B cell (primary cell): ENCODE data around the gene BBX. TPM values are rescaled to one million over a fixed set of nuclear protein-coding genes. Genes with fewer than 3 reads are reported as not detected.

Experiments
- ATAC-seq: fragments of 200-7000 bp; cut with Tn5 transposase; one replicate; pipeline ENCODE4 v1.10.0; 2021; ENCODE audit warnings: low read depth, mild to moderate bottlenecking, moderate number of reproducible peaks, moderate library complexity
- CTCF ChIA-PET: fragments of 350-600 bp; sonication (Branson Sonifier 250); formaldehyde crosslinking; loops from one replicate; lab custom pipeline; 2021; ENCODE audit warnings: antibody characterized with exemption, inconsistent platforms; lab: Charles Lee
- POLR2A ChIA-PET: fragments of 350-600 bp; sonication (Branson Sonifier 250); formaldehyde crosslinking; loops from one replicate; lab custom pipeline; 2021; ENCODE audit warnings: antibody characterized with exemption; lab: Charles Lee
- DNase-seq: peaks from one replicate; pipeline ENCODE4 v3.0.0; 2013
- H2AFZ ChIP-seq: 2 replicates; pipeline ENCODE4 v1.6.1; 2012; ENCODE audit warnings: mild to moderate bottlenecking, low read depth, low read length; ENCODE audit not compliant: insufficient read depth, poor library complexity, severe bottlenecking
- H3K27ac ChIP-seq, 2 donors: 1 replicate in 1 of 2; 2 replicates in 1 of 2; pipeline ENCODE4 v1.5.1; 2012 to 2013; ENCODE audit warnings: low read length in 2 of 2, mild to moderate bottlenecking in 2 of 2, moderate library complexity in 1 of 2
- H3K27me3 ChIP-seq, 4 experiments: fragments of 200-600 bp in 1 of 4; sonication (generic) in 1 of 4; replicated peaks in 1 of 4; 1 replicate in 2 of 4; 2 replicates in 2 of 4; pipeline versions ENCODE4 v1.6.1 to v1.7.0; 2013 to 2016; ENCODE audit warnings: low read length in 3 of 4, mild to moderate bottlenecking in 2 of 4, mixed read lengths in 1 of 4, moderate library complexity in 1 of 4; ENCODE audit not compliant: insufficient read depth in 4 of 4, control insufficient read depth in 3 of 4; ENCODE audit errors: control extremely low read depth in 1 of 4
- H3K36me3 ChIP-seq, 2 experiments: replicated peaks in 1 of 2; 1 replicate in 1 of 2; 2 replicates in 1 of 2; pipeline versions ENCODE4 v1.6.1 to v1.7.1; 2013; ENCODE audit warnings: low read length in 1 of 2; ENCODE audit not compliant: insufficient read depth in 2 of 2, control insufficient read depth in 1 of 2; ENCODE audit errors: control extremely low read depth in 1 of 2, extremely low read depth in 1 of 2
- H3K4me1 ChIP-seq, 2 donors: fragments of 200-600 bp in 1 of 2; sonication (generic) in 1 of 2; 1 replicate in 1 of 2; 2 replicates in 1 of 2; pipeline versions ENCODE4 v1.5.1 to v1.6.1; 2013 to 2017; ENCODE audit warnings: low read length in 2 of 2; ENCODE audit not compliant: control insufficient read depth in 2 of 2, insufficient read depth in 2 of 2
- H3K4me2 ChIP-seq: replicated peaks from 2 replicates; pipeline ENCODE3; 2012; ENCODE audit warnings: mild to moderate bottlenecking, low read depth, low read length; ENCODE audit not compliant: poor library complexity, severe bottlenecking
- H3K4me3 ChIP-seq, 5 experiments: fragments of 200-600 bp in 1 of 5; sonication (generic) in 1 of 5; 1 replicate in 3 of 5; 2 replicates in 2 of 5; pipeline versions ENCODE4 v1.5.1 to v1.7.0; 2011 to 2016; ENCODE audit warnings: low read length in 4 of 5, mild to moderate bottlenecking in 4 of 5, low read depth in 2 of 5, control low read depth in 1 of 5, moderate library complexity in 1 of 5; ENCODE audit not compliant: insufficient read depth in 1 of 5; ENCODE audit errors: control extremely low read depth in 1 of 5, extremely low read depth in 1 of 5
- H3K79me2 ChIP-seq: fragments of 200-600 bp; sonication (generic); one replicate; pipeline ENCODE4 v1.6.0; 2016; ENCODE audit warnings: low read length; ENCODE audit not compliant: control insufficient read depth, insufficient read depth
- H3K9ac ChIP-seq: fragments of 200-600 bp; sonication (generic); 2 replicates; pipeline ENCODE4 v1.6.1; 2017; ENCODE audit warnings: mild to moderate bottlenecking, low read length, moderate library complexity
- H3K9me3 ChIP-seq, 3 donors: one replicate each; pipeline versions ENCODE4 v1.6.1 to v1.7.1; 2013; ENCODE audit warnings: low read length in 2 of 3; ENCODE audit not compliant: control insufficient read depth in 2 of 3, insufficient read depth in 1 of 3; ENCODE audit errors: control extremely low read depth in 1 of 3
- H4K20me1 ChIP-seq: 2 replicates; pipeline ENCODE4 v1.6.0; 2012; ENCODE audit warnings: mild to moderate bottlenecking, low read length; ENCODE audit not compliant: insufficient read depth, control insufficient read depth, poor library complexity, severe bottlenecking
- H3K27ac Mint-ChIP-seq: one replicate; pipeline ENCODE4 v1.8.0; 2021; ENCODE audit warnings: mixed read lengths
- H3K27me3 Mint-ChIP-seq: one replicate; pipeline ENCODE4 v1.8.0; 2021; ENCODE audit warnings: mixed read lengths
- H3K4me1 Mint-ChIP-seq: one replicate; pipeline ENCODE4 v1.8.0; 2021; ENCODE audit warnings: mixed read lengths
- H3K4me3 Mint-ChIP-seq: one replicate; pipeline ENCODE4 v1.8.0; 2021; ENCODE audit warnings: mixed read lengths
- H3K9me3 Mint-ChIP-seq: one replicate; pipeline ENCODE4 v1.8.0; 2022; ENCODE audit warnings: mixed read lengths; ENCODE audit not compliant: insufficient read depth
- EZH2 ChIP-seq: IDR thresholded peaks from 2 replicates; pipeline ENCODE4 v1.6.1; 2012; ENCODE audit warnings: borderline replicate concordance, low read depth, mild to moderate bottlenecking, moderate library complexity, low read length; ENCODE audit not compliant: insufficient read depth, poor library complexity, severe bottlenecking
- WGBS: methylation state at CpG from one replicate; pipeline ENCODE4 v1.1.5; 2013; ENCODE audit warnings: missing lambda C conversion rate; ENCODE audit not compliant: insufficient coverage; 5-methylcytosine and 5-hydroxymethylcytosine counted together
- intact Hi-C: fragments of 100-400 bp; cut with micrococcal nuclease; formaldehyde crosslinking; loops from one replicate; pipeline ENCODE4 v1.10.0; 2022
- polyA plus RNA-seq: library from polyadenylated mRNA; depleted of rRNA; stranded (reverse); fragments of >200 nt; gene quantifications from 2 replicates; pipeline ENCODE4 v1.2.3, GENCODE V29; 2012
- total RNA-seq, 2 donors: library from RNA; stranded (reverse); fragments of 120-200 nt in 1 of 2; gene quantifications; 1 replicate in 1 of 2; 2 replicates in 1 of 2; pipeline versions ENCODE4 v1.2.3 to v1.2.4, GENCODE V29; 2013 to 2022
- TF ChIP-seq, protein P1 (sequence below): fragments of 200-600 bp; IDR thresholded peaks from one replicate; pipeline ENCODE4 v1.8.0; 2022; ENCODE audit warnings: antibody characterized with exemption, mild to moderate bottlenecking

The BBX gene
- total and polyA plus RNA-seq, 2 donors (not counting 1 experiment from before 2014, with no cell fraction given) = 27.8 to 133 TPM

DNA sequence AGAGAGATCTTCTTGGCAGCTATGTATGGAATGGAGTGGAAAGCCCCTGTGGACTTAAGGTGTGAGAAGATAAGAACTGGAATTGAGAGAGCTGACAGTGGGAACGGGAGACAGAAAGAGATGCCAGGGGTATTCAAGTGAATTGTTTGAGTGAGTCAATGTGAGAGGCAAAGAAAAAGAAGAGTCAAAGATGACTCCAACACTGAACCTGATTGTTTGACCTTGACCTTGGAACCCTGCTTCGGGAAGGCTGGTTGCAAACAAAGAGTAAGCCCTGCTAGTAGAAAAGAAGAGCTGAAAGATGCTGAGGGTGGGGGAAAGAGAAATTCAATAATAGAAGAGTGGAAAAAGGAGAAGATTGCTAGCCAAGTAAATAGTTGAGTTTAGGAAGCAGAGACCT, 238.6 kb downstream of the BBX start:
- peaks cover 5% of the 10 kb centered on the region for H3K9me3 Mint-ChIP-seq
- H3K27ac ChIP-seq = no peak overlapping the region
- ATAC-seq (no peak), DNase-seq (no peak)
- H3K9ac ChIP-seq = no peak overlapping the region
- peaks cover 0 to 3% (median 3%) of the 10 kb centered on the region in 3 donors for H3K9me3 ChIP-seq
- ChIA-PET POLR2A (no interaction called here), CTCF (no interaction called here)
- H3K4me1 Mint-ChIP-seq = no peaks in the 10 kb centered on the region
- WGBS = 100% methylated on average over 2 of the region's 2 CpGs
- H4K20me1 ChIP-seq = no peaks in the 10 kb centered on the region
- H3K4me3 Mint-ChIP-seq = no peak overlapping the region
- TF ChIP-seq EZH2 = no peak
- TF ChIP-seq, protein P1, sequence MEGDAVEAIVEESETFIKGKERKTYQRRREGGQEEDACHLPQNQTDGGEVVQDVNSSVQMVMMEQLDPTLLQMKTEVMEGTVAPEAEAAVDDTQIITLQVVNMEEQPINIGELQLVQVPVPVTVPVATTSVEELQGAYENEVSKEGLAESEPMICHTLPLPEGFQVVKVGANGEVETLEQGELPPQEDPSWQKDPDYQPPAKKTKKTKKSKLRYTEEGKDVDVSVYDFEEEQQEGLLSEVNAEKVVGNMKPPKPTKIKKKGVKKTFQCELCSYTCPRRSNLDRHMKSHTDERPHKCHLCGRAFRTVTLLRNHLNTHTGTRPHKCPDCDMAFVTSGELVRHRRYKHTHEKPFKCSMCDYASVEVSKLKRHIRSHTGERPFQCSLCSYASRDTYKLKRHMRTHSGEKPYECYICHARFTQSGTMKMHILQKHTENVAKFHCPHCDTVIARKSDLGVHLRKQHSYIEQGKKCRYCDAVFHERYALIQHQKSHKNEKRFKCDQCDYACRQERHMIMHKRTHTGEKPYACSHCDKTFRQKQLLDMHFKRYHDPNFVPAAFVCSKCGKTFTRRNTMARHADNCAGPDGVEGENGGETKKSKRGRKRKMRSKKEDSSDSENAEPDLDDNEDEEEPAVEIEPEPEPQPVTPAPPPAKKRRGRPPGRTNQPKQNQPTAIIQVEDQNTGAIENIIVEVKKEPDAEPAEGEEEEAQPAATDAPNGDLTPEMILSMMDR = no peak
- no peaks in the 10 kb centered on the region for H3K27me3 Mint-ChIP-seq
- no peak overlapping the region for H3K4me3 ChIP-seq
- no peaks in the 10 kb centered on the region for H3K27me3 ChIP-seq
- no peak overlapping the region for H3K27ac Mint-ChIP-seq
- H2AFZ ChIP-seq = no peak overlapping the region
- no peak overlapping the region for H3K4me2 ChIP-seq
- H3K4me1 ChIP-seq = no peaks in the 10 kb centered on the region
- intact Hi-C loops = no loop called here
- H3K36me3 ChIP-seq = peaks cover 0 to 35% of the 10 kb centered on the region in 2 experiments
- no peaks in the 10 kb centered on the region for H3K79me2 ChIP-seq

DNA sequence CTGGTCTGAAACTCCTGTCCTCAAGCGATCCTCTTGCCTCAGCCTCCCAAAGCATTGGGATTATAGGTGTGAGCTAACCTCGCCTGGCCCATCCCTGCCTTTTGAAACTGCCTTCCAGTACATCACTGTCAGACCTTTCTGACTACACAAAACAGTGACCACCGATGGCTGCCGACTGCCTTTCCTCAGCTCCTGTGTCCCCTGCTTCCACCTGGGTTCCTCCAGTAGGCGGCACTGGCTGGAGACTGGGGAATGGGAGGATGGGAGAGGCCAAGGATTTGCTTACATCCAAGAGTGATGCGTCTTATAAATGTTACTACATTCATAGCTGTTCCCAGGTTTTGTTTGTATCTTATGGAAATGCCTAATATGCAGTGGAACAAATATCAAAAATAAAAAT, 242.8 kb downstream of the BBX start:
- Mint-ChIP-seq H3K9me3 (peaks cover 5% of the 10 kb centered on the region), H3K4me3 (no peak overlapping the region), H3K27ac (no peak overlapping the region), H3K27me3 (no peaks in the 10 kb centered on the region), H3K4me1 (peaks cover 9% of the 10 kb centered on the region)
- Histone ChIP-seq H3K36me3 (peaks cover 0 to 17% of the 10 kb centered on the region in 2 experiments), H2AFZ (no peak overlapping the region), H3K79me2 (no peaks in the 10 kb centered on the region), H3K27ac (no peak overlapping the region), H3K9me3 (peaks cover 0 to 3% (median 3%) of the 10 kb centered on the region in 3 donors), H4K20me1 (no peaks in the 10 kb centered on the region), H3K4me3 (no peak overlapping the region), H3K4me2 (no peak overlapping the region), H3K27me3 (no peaks in the 10 kb centered on the region), H3K9ac (no peak overlapping the region), H3K4me1 (peaks cover 5 to 6% of the 10 kb centered on the region in 2 donors)
- DNase-seq = no peak
- ChIA-PET POLR2A (no interaction called here), CTCF (no interaction called here)
- ATAC-seq = no peak
- intact Hi-C loops = no loop called here
- WGBS = no CpG with 5 or more reads among the region's 6 CpGs
- TF ChIP-seq, protein P1 = no peak
- TF ChIP-seq EZH2 = no peak
